GM18526 (cell line): ENCODE data around the gene NKX1-2.

ENCODE experiments used
- POLR2A ChIP-seq: IDR thresholded peaks from 3 replicates; pipeline ENCODE4 v1.6.1; 2011; ENCODE audit not compliant: insufficient read length; ENCODE audit errors: extremely low read depth

Gene NKX1-2

DNA sequence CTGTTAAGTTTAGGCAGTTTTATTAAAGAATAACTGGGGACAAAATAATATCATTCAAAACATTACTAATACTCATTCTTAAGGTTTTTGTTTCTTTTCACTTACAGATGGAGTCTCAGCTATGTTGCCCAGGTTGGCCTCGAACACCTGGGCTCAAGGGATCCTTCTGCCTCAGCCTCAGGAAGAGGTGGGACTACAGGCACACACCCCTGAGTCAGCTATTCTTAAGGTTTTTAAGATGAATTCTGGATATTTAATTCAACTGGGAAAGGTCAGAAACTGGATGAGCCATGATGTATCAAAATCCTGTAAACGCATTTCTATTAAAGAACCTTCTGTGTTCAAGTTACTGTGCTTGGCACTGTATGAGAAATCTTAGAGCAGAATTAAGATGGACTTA, 34.6 kb downstream of the NKX1-2 start:
- TF ChIP-seq POLR2A, result no peak

DNA sequence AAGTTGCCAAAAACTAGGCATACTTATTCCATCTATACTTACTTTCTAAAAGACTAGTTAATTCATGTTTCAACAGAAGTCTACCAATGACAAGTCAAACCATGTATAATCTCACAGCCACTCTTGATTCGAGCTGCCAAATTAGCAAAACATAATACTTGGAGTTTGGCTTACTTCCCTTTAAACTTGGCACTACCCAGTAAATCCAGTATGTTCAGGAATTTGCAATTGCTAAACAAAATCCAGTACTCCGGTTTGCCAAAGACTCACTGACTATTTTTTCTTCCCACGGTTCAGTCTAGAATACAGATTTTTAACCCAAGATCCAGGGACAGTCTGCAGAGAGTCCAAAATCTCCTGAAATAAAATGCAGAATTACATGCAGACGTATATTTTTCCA, 35.8 kb downstream of the NKX1-2 start:
- no peak for TF ChIP-seq POLR2A

DNA sequence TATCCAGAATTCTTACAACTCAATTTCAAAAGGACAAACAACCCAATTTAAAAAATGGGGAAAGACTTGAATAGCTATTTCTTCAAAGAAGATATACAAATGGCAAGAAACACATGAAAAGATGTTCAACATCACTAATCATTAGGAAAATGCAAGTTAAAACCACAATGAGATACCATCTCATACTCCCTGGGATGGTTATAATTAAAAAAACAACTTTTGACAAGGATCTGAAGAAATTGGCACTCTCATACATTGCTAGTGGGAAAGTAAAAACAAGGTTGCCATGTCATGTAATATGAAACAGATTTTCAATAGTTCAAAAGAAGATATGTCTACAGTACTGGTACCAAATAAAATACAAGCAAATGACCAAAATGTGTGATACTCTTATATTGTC, 40.1 kb downstream of the NKX1-2 start:
- TF ChIP-seq POLR2A, result no peak

DNA sequence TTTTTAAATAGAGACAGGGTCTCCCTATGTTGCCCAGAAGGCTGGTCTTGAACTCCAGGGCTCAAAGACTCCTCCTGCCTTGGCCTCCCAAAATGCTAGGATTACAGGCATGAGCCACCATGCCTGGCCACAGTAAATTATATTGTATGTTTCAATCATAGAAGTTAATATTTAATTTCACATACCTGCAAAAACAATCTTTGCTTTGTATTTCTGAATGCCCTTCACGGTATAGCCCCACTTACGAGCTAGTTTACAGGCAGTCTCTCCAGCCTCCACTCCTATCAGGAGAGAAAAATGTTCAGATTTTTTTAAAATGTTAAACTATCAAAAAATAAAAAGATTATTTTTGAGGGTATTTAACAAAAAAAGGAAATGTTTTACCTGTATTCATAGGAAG, 41.5 kb downstream of the NKX1-2 start:
- TF ChIP-seq POLR2A, result no peak

DNA sequence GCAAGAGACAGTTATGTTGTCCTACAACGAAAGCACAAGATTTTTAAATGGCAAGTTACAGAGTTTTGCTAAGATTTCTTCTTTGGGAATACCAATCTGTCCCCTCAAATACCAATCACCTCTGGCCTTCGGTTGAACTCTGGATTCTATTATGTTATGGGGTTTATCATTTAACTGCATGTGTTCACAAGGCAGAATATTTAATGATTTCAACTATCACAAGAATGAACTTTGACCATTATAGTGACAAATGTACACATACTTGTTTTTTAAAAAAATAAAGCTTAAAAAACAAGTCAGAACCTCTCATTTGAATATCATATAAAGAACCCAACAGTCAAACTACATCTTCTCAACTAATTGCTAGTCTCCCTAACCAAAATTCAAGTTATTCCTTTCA, 42.4 kb downstream of the NKX1-2 start:
- no peak for TF ChIP-seq POLR2A

DNA sequence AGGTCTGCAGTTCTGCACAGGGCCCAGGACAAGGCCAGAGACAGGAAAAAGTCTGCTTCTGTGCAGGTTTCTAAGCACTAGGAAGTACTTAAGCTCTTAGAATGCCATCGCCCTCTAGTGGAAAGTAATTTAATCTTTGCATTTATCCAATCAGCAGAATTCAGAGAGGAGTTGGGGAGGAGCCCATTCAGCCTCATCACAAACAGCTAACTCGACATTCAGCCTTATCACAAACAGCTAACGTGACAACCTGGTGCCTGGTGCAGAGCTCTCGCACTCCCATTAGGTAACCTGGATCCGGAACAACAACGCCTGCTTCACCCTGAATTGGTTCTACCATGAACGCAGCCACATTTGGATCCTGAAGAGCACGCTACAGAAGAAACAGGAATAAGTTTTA, 46.3 kb downstream of the NKX1-2 start:
- TF ChIP-seq POLR2A, result no peak

DNA sequence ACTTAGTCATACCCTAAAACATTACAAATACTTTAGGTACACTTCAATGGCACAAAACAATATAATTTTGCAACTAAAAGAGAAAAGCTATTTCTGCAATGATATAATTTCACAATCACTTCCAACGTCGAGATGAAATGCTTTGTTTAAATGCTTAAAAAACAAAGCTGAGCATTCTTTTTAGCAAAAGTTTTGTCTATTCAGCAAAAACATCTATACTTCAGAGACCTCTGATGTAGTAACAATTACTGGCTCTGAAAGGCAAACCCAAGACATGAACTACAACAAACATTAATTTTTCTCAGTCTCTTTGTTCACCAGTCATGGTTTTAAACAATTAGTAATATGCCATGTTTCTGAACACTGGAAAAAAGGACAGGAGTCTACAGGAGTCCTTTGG, 47.6 kb downstream of the NKX1-2 start:
- no peak for TF ChIP-seq POLR2A

DNA sequence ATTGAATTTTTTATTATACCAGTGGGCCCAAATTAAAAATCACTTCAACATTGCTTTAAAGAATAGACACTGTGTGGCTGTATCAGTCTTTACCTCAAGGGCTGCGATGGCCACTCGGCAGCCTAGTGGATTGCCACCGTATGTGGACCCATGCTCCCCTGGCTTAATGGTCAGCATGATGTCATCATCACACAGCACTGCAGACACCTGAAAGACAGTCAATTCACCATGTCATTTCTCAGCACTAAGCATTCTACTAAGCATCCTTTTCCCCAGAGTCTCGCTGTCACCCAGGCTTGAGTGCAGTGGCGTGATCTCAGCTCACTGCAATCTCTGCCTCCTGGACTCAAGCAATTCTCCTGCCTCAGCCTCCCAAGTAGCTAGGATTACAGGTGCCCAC, 48.2 kb downstream of the NKX1-2 start:
- TF ChIP-seq POLR2A, result no peak
